HepG2 (cell line): Measurements from ENCODE around the gene VPS26B. TPM values are rescaled to one million over a fixed set of nuclear protein-coding genes. Genes with fewer than 3 reads are reported as not detected.

ENCODE experiments used
- ATAC-seq: fragments of 200-7000 bp; cut with Tn5 transposase; 3 replicates; pipeline ENCODE4 v1.9.1; 2020; ENCODE audit warnings: mild to moderate bottlenecking, moderate library complexity
- BruUV-seq: library from RNA; stranded (reverse); fragments of 400-500 nt; replicated peaks from 2 replicates; lab custom pipeline; 2021; lab: Mats Ljungman, UMichigan
- CTCF ChIA-PET: fragments of 300-600 bp; formaldehyde crosslinking; extraction: SDS; loops from one replicate; lab custom pipeline; 2021; ENCODE audit warnings: low total read pairs, inconsistent platforms, low intra/inter-chr PET ratio; lab: Yijun Ruan, JAX
- POLR2A ChIA-PET: fragments of 350-600 bp; sonication (Branson Sonifier 250); formaldehyde crosslinking; loops from one replicate; lab custom pipeline; 2020; ENCODE audit warnings: antibody characterized with exemption, inconsistent platforms; lab: Yijun Ruan, JAX
- DNase-seq: peaks from one replicate; pipeline ENCODE4 v3.0.0-alpha.2; 2015; ENCODE audit warnings: low spot score
- FAIRE-seq: peaks from 3 replicates; lab custom pipeline; 2011; peaks lifted over from hg19 to GRCh38; lab: Jason Lieb, UNC
- H2AFZ ChIP-seq: one replicate; pipeline ENCODE4 v1.6.1; 2011; ENCODE audit warnings: low read length, inconsistent platforms
- H3K27ac ChIP-seq: fragments of 300-600 bp; 3 replicates; pipeline ENCODE4 v1.8.0; 2011; ENCODE audit warnings: mixed run types, mild to moderate bottlenecking, mixed read lengths, low read length, inconsistent platforms; ENCODE audit not compliant: insufficient read depth; ENCODE audit errors: extremely low read length
- H3K27me3 ChIP-seq, 2 experiments: fragments of 200-600 bp in 1 of 2; 2 replicates in 1 of 2; 3 replicates in 1 of 2; pipeline versions ENCODE4 v1.6.0 to v1.8.0; 2011; ENCODE audit warnings: low read length in 2 of 2, mild to moderate bottlenecking in 2 of 2, moderate library complexity in 2 of 2, inconsistent platforms in 1 of 2; ENCODE audit not compliant: insufficient read depth in 2 of 2, control insufficient read depth in 1 of 2
- H3K36me3 ChIP-seq, 2 experiments: fragments of 200-600 bp in 1 of 2; replicated peaks in 1 of 2; 2 replicates in 1 of 2; 3 replicates in 1 of 2; pipeline versions ENCODE4 v1.5.1 to v1.8.0; 2011; ENCODE audit warnings: low read length in 2 of 2, inconsistent platforms in 1 of 2; ENCODE audit not compliant: insufficient read depth in 2 of 2, control insufficient read depth in 1 of 2
- H3K4me1 ChIP-seq: 2 replicates; pipeline ENCODE4 v1.5.1; 2012; ENCODE audit warnings: low read length, inconsistent platforms; ENCODE audit not compliant: insufficient read depth
- H3K4me2 ChIP-seq: 2 replicates; pipeline ENCODE4 v1.6.0; 2011; ENCODE audit warnings: low read depth, low read length, inconsistent platforms
- H3K4me3 ChIP-seq, 3 experiments: fragments of 200-600 bp in 1 of 3; sonication (generic), shearing (Covaris generic) in 1 of 3; replicated peaks in 1 of 3; 2 replicates each; pipeline ENCODE4 v1.5.1; 2011 to 2016; ENCODE audit warnings: low read length in 3 of 3, inconsistent platforms in 2 of 3, low read depth in 2 of 3, mild to moderate bottlenecking in 2 of 3, control low read depth in 1 of 3, mixed read lengths in 1 of 3; ENCODE audit not compliant: insufficient read depth in 1 of 3
- H3K79me2 ChIP-seq: one replicate; pipeline ENCODE4 v1.6.1; 2011; ENCODE audit warnings: low read length, inconsistent platforms; ENCODE audit not compliant: insufficient read depth
- H3K9ac ChIP-seq: 2 replicates; pipeline ENCODE4 v1.6.0; 2011; ENCODE audit warnings: mild to moderate bottlenecking, low read depth, low read length, inconsistent platforms; ENCODE audit not compliant: insufficient read depth
- H3K9me3 ChIP-seq: 2 replicates; pipeline ENCODE4 v1.5.1; 2012; ENCODE audit warnings: mild to moderate bottlenecking, low read length
- H4K20me1 ChIP-seq: 2 replicates; pipeline ENCODE4 v1.6.0; 2011; ENCODE audit warnings: inconsistent platforms, mild to moderate bottlenecking, low read length, moderate library complexity; ENCODE audit not compliant: insufficient read depth
- BCL3 ChIP-seq: sonication (generic); formaldehyde crosslinking; IDR thresholded peaks from 2 replicates; pipeline ENCODE4 v1.5.1; 2020; ENCODE audit warnings: mild to moderate bottlenecking, missing genetic modification reagents, moderate library complexity
- E2F1 ChIP-seq: sonication (generic); formaldehyde crosslinking; IDR thresholded peaks from 2 replicates; pipeline ENCODE4 v1.5.0; 2020; ENCODE audit warnings: missing genetic modification reagents
- HINFP ChIP-seq: sonication (generic); formaldehyde crosslinking; IDR thresholded peaks from 2 replicates; pipeline ENCODE4 v1.4.0; 2020; ENCODE audit warnings: low read depth, mild to moderate bottlenecking, missing genetic modification reagents
- JDP2 ChIP-seq: sonication (generic); formaldehyde crosslinking; IDR thresholded peaks from 2 replicates; pipeline ENCODE4 v1.8.1; 2022; ENCODE audit warnings: missing genetic modification reagents, borderline replicate concordance
- MED8 ChIP-seq: sonication (generic); formaldehyde crosslinking; IDR thresholded peaks from 2 replicates; pipeline ENCODE4 v1.8.1; 2023; ENCODE audit warnings: mild to moderate bottlenecking, missing genetic modification reagents; ENCODE audit not compliant: insufficient replicate concordance
- NR1H2 ChIP-seq: sonication (generic); formaldehyde crosslinking; IDR thresholded peaks from 2 replicates; pipeline ENCODE4 v1.8.1; 2022; ENCODE audit warnings: low read depth, missing genetic modification reagents, borderline replicate concordance
- PHF5A ChIP-seq: IDR thresholded peaks from one replicate; pipeline ENCODE4 v1.6.1; 2018; ENCODE audit warnings: low read depth, missing genetic modification reagents; ENCODE audit not compliant: unreplicated experiment
- TSC22D2 ChIP-seq: sonication (generic); formaldehyde crosslinking; IDR thresholded peaks from 2 replicates; pipeline ENCODE4 v1.5.1; 2020; ENCODE audit warnings: missing genetic modification reagents, mild to moderate bottlenecking, borderline replicate concordance
- ZFP90 ChIP-seq: sonication (generic); formaldehyde crosslinking; IDR thresholded peaks from 2 replicates; pipeline ENCODE4 v1.8.0; 2022; ENCODE audit warnings: missing genetic modification reagents, mild to moderate bottlenecking, inconsistent platforms, borderline replicate concordance
- ZNF10 ChIP-seq: sonication (generic); formaldehyde crosslinking; IDR thresholded peaks from 2 replicates; pipeline ENCODE4 v1.4.0; 2020; ENCODE audit warnings: mild to moderate bottlenecking, low read depth, missing genetic modification reagents, borderline replicate concordance
- ZNF24 ChIP-seq: fragments of 450-650 bp; IDR thresholded peaks from 2 replicates; pipeline ENCODE4 v1.6.1; 2017; ENCODE audit warnings: antibody characterized with exemption, mild to moderate bottlenecking
- ZNF549 ChIP-seq: sonication (generic); formaldehyde crosslinking; IDR thresholded peaks from 2 replicates; pipeline ENCODE4 v1.5.0; 2020; ENCODE audit warnings: missing genetic modification reagents
- ZNF687 ChIP-seq: sonication (generic); formaldehyde crosslinking; IDR thresholded peaks from 2 replicates; pipeline ENCODE4 v1.5.1; 2020; ENCODE audit warnings: mild to moderate bottlenecking, missing genetic modification reagents, moderate library complexity
- WGBS: methylation state at CpG from one replicate; pipeline ENCODE4 v1.1.6; 2017; ENCODE audit warnings: low lambda C conversion rate; 5-methylcytosine and 5-hydroxymethylcytosine counted together
- in situ Hi-C: cut with HindIII; loops from 2 replicates; pipeline ENCODE4 v1.10.0; 2017; ENCODE audit warnings: low pct_unique_long_range_greater_than_20kb; ENCODE audit not compliant: extremely low pct_ligation_motif_present
- intact Hi-C: fragments of 100-400 bp; cut with micrococcal nuclease; formaldehyde crosslinking; loops from one replicate; pipeline ENCODE4 v1.10.0; 2022; ENCODE audit not compliant: unreplicated experiment
- polyA plus RNA-seq, 8 experiments: library from polyadenylated mRNA; depleted of rRNA in 3 of 8; stranded (reverse) in 7 of 8; unstranded in 1 of 8; fragments of >200 nt; fragmentation: Illumina TruSeq in 4 of 8; extraction: Trizol in 4 of 8; gene quantifications; 2 replicates each; pipeline versions ENCODE4 v1.2.1 to v1.2.3, GENCODE V29; 2011 to 2016; ENCODE audit warnings: low read depth in 4 of 8, missing spikeins in 1 of 8, mixed read lengths in 1 of 8; ENCODE audit not compliant: insufficient read depth in 1 of 8
- total RNA-seq, 5 experiments: library from RNA; depleted of rRNA; stranded (reverse); fragments of >200 nt; fragmentation: Illumina TruSeq; extraction: Trizol; gene quantifications; 2 replicates each; pipeline ENCODE4 v1.2.3, GENCODE V29; 2016; ENCODE audit warnings: low read depth in 1 of 5
- TF ChIP-seq, protein P1 (sequence below): IDR thresholded peaks from 2 replicates; pipeline ENCODE4 v1.6.1; 2018; ENCODE audit warnings: missing genetic modification reagents, mild to moderate bottlenecking, missing compliant biosample characterization

Gene VPS26B
- total and polyA plus RNA-seq, 2 of the 13 experiments (the other 11 are each of a cell fraction or from before 2014, with no cell fraction given) = 20.2 to 23.2 TPM

DNA sequence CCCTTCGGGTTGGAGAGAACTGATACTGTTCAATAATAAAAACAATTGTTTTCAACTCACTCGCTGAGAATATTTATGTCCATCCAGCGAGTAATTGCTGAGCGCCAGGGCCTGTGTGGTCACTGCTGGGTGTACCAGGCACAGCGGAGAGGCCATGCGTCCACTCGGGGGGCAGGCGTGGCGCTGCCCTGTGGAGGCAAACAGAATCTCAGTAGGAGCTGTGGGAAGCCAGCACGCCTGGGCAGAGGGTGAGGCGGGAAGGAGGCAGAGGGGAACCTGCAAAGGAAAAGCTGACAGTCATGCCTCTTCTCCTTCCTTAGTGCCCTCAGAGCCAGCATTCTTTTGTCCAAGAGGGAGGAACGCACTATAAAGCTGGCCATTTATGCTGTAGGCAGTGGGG lies 63.1 kb downstream of the VPS26B start (continued):
- no peak for TF ChIP-seq E2F1 (CRISPR knock-in tag)
- no peak for TF ChIP-seq JDP2 (CRISPR knock-in tag)
- no peak for TF ChIP-seq ZFP90 (CRISPR knock-in tag)
- no peak for TF ChIP-seq ZNF10
- TF ChIP-seq ZNF24 = no peak
- TF ChIP-seq PHF5A (CRISPR knock-in tag) = no peak

- no peak overlapping the region for H2AFZ ChIP-seq
- no peak overlapping the region for H3K4me3 ChIP-seq
- H3K9ac ChIP-seq = no peak overlapping the region
- intact Hi-C loops = no loop called here
- in situ Hi-C loops = no loop called here
- H3K4me1 ChIP-seq = no peaks in the 10 kb centered on the region
- FAIRE-seq (no peak), DNase-seq (no peak), ATAC-seq (no peak)
- H3K4me2 ChIP-seq = no peak overlapping the region
- no peaks in the 10 kb centered on the region for H3K36me3 ChIP-seq
- H3K9me3 ChIP-seq = no peaks in the 10 kb centered on the region
- BruUV-seq = no TSS peak
- 64% methylated on average over 8 of the region's 13 CpGs for WGBS
- no peaks in the 10 kb centered on the region for H3K79me2 ChIP-seq
- ChIA-PET POLR2A (no interaction called here), CTCF (no interaction called here)
- H3K27ac ChIP-seq = no peak overlapping the region
- peaks cover 0 to 42% of the 10 kb centered on the region in 2 experiments; a peak in 4 of 5 replicates for H3K27me3 ChIP-seq
- no peaks in the 10 kb centered on the region for H4K20me1 ChIP-seq
- TF ChIP-seq TSC22D2 (CRISPR knock-in tag) (no peak), HINFP (no peak), ZNF549 (CRISPR knock-in tag) (no peak), ZNF687 (CRISPR knock-in tag) (no peak), MED8 (CRISPR knock-in tag) (no peak), NR1H2 (CRISPR knock-in tag) (no peak), BCL3 (no peak)
- TF ChIP-seq, protein P1, sequence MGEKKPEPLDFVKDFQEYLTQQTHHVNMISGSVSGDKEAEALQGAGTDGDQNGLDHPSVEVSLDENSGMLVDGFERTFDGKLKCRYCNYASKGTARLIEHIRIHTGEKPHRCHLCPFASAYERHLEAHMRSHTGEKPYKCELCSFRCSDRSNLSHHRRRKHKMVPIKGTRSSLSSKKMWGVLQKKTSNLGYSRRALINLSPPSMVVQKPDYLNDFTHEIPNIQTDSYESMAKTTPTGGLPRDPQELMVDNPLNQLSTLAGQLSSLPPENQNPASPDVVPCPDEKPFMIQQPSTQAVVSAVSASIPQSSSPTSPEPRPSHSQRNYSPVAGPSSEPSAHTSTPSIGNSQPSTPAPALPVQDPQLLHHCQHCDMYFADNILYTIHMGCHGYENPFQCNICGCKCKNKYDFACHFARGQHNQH = no peak
Measured at GRCh38 chr11:134288486-134288885, 64.0 kb downstream of the VPS26B start.
